CD14-positive monocyte (primary cell): ENCODE measurements around the gene ZNF747. TPM values are rescaled to one million over a fixed set of nuclear protein-coding genes. Genes with fewer than 3 reads are reported as not detected.
A peak's percentile ranks its signal among the peaks of the same experiment; 100 is the strongest.

Experiments
- DNase-seq, 3 donors: peaks; one replicate each; pipeline ENCODE4 v3.0.0-alpha.2; 2011 to 2022
- H2AFZ ChIP-seq: 2 replicates; pipeline ENCODE4 v1.6.0; 2012; ENCODE audit warnings: mild to moderate bottlenecking, low read depth, low read length, inconsistent platforms; ENCODE audit not compliant: insufficient read depth, poor library complexity, severe bottlenecking
- H3K27ac ChIP-seq, 2 donors: 1 replicate in 1 of 2; 2 replicates in 1 of 2; pipeline ENCODE4 v1.5.1; 2012 to 2013; ENCODE audit warnings: low read length in 2 of 2, control low read depth in 1 of 2, inconsistent platforms in 1 of 2, low read depth in 1 of 2, mild to moderate bottlenecking in 1 of 2
- H3K27me3 ChIP-seq, 2 donors: one replicate each; pipeline versions ENCODE4 v1.6.0 to v1.6.1; 2011 to 2013; ENCODE audit warnings: low read length in 2 of 2; ENCODE audit not compliant: control insufficient read depth in 2 of 2, insufficient read depth in 2 of 2
- H3K36me3 ChIP-seq, 2 donors: replicated peaks in 1 of 2; 1 replicate in 1 of 2; 2 replicates in 1 of 2; pipeline versions ENCODE4 v1.5.1 to v1.6.1; 2012 to 2013; ENCODE audit warnings: low read length in 2 of 2, control low read depth in 1 of 2, inconsistent platforms in 1 of 2, mild to moderate bottlenecking in 1 of 2; ENCODE audit not compliant: insufficient read depth in 2 of 2, control insufficient read depth in 1 of 2
- H3K4me1 ChIP-seq, 2 donors: 1 replicate in 1 of 2; 2 replicates in 1 of 2; pipeline versions ENCODE4 v1.5.1 to v1.6.1; 2012 to 2013; ENCODE audit warnings: low read length in 2 of 2, control low read depth in 1 of 2, inconsistent platforms in 1 of 2, mild to moderate bottlenecking in 1 of 2, moderate library complexity in 1 of 2; ENCODE audit not compliant: insufficient read depth in 2 of 2, control insufficient read depth in 1 of 2
- H3K4me2 ChIP-seq: replicated peaks from 2 replicates; pipeline ENCODE3; 2012; ENCODE audit warnings: low read length, moderate library complexity, mild to moderate bottlenecking; ENCODE audit not compliant: poor library complexity, severe bottlenecking; ENCODE audit errors: extremely low read depth
- H3K4me3 ChIP-seq, 3 experiments: fragments of 200-600 bp in 1 of 3; sonication (generic) in 1 of 3; replicated peaks in 1 of 3; 1 replicate in 2 of 3; 2 replicates in 1 of 3; pipeline ENCODE4 v1.5.1; 2011 to 2013; ENCODE audit warnings: low read length in 3 of 3, mild to moderate bottlenecking in 3 of 3, control low read depth in 2 of 3, low read depth in 2 of 3, inconsistent platforms in 1 of 3, moderate library complexity in 1 of 3
- H3K79me2 ChIP-seq: 2 replicates; pipeline ENCODE4 v1.6.0; 2012; ENCODE audit warnings: mild to moderate bottlenecking, control low read depth, inconsistent platforms, low read length, moderate library complexity; ENCODE audit not compliant: insufficient read depth
- H3K9ac ChIP-seq: 2 replicates; pipeline ENCODE4 v1.6.0; 2017; ENCODE audit warnings: low read length, mild to moderate bottlenecking; ENCODE audit not compliant: insufficient read depth, poor library complexity, severe bottlenecking
- H3K9me3 ChIP-seq, 2 donors: replicated peaks in 1 of 2; 1 replicate in 1 of 2; 2 replicates in 1 of 2; pipeline versions ENCODE4 v1.5.1 to v1.6.1; 2012 to 2013; ENCODE audit warnings: low read length in 2 of 2, control low read depth in 1 of 2; ENCODE audit not compliant: control insufficient read depth in 1 of 2, insufficient read depth in 1 of 2
- H4K20me1 ChIP-seq: 2 replicates; pipeline ENCODE4 v1.6.0; 2012; ENCODE audit warnings: mild to moderate bottlenecking, low read length, control low read depth, moderate library complexity; ENCODE audit not compliant: insufficient read depth
- H3K27ac Mint-ChIP-seq, 7 donors: one replicate each; pipeline ENCODE4 v1.8.0; 2020; ENCODE audit warnings: mild to moderate bottlenecking in 7 of 7, mixed read lengths in 7 of 7, moderate library complexity in 6 of 7, inconsistent platforms in 2 of 7
- H3K27me3 Mint-ChIP-seq, 3 donors: one replicate each; pipeline ENCODE4 v1.8.0; 2021 to 2022; ENCODE audit warnings: low read depth in 3 of 3, mild to moderate bottlenecking in 3 of 3, mixed read lengths in 3 of 3, moderate library complexity in 3 of 3, inconsistent platforms in 1 of 3
- H3K36me3 Mint-ChIP-seq, 2 donors: one replicate each; pipeline ENCODE4 v1.8.0; 2020; ENCODE audit warnings: mixed read lengths in 2 of 2, inconsistent platforms in 1 of 2, mild to moderate bottlenecking in 1 of 2
- H3K4me1 Mint-ChIP-seq: one replicate; pipeline ENCODE4 v1.8.0; 2020; ENCODE audit warnings: mild to moderate bottlenecking, mixed read lengths
- H3K4me3 Mint-ChIP-seq, 2 donors: one replicate each; pipeline ENCODE4 v1.8.0; 2020; ENCODE audit warnings: mild to moderate bottlenecking in 2 of 2, mixed read lengths in 2 of 2, moderate library complexity in 1 of 2
- H3K9me3 Mint-ChIP-seq, 7 donors: one replicate each; pipeline ENCODE4 v1.8.0; 2020 to 2022; ENCODE audit warnings: mixed read lengths in 7 of 7, mild to moderate bottlenecking in 6 of 7, moderate library complexity in 6 of 7, inconsistent platforms in 2 of 7
- CTCF ChIP-seq: fragments of 200-600 bp; IDR thresholded peaks from one replicate; pipeline ENCODE4 v1.8.0; 2022; ENCODE audit warnings: antibody characterized with exemption, mild to moderate bottlenecking
- WGBS: methylation state at CpG from one replicate; pipeline ENCODE4 v1.1.5; 2013; ENCODE audit warnings: missing lambda C conversion rate; ENCODE audit not compliant: insufficient coverage; 5-methylcytosine and 5-hydroxymethylcytosine counted together
- intact Hi-C, 2 donors: fragments of 100-400 bp; cut with micrococcal nuclease; formaldehyde crosslinking; loops; one replicate each; pipeline versions ENCODE4 v1.15.0 to v1.15.1; 2023
- polyA plus RNA-seq, 3 donors: library from polyadenylated mRNA; depleted of rRNA in 1 of 3; unstranded in 2 of 3; stranded (reverse) in 1 of 3; fragments of 300-500 nt in 2 of 3; fragments of >200 nt in 1 of 3; fragmentation: Illumina TruSeq in 2 of 3; gene quantifications; 1 replicate in 2 of 3; 2 replicates in 1 of 3; pipeline ENCODE4 v1.2.3, GENCODE V29; 2012 to 2021

ZNF747 gene
- polyA plus RNA-seq, 3 donors: 4.1 to 6.6 (median 4.4) TPM

GRCh38 chr16:30533748-30534367 is 800 bp downstream of the ZNF747 start:
- no peaks in the 10 kb centered on the region for H3K27me3 ChIP-seq
- Mint-ChIP-seq H3K9me3 (no peaks in the 10 kb centered on the region), H3K27ac (peak overlapping the region in 3 of 7 donors; percentile 30 to 68 (median 37)), H3K4me3 (peak overlapping the region; percentile 90 to 97), H3K36me3 (peaks cover 20 to 30% of the 10 kb centered on the region in 2 donors), H3K4me1 (peaks cover 42% of the 10 kb centered on the region), H3K27me3 (peaks cover 0 to 6% (median 2%) of the 10 kb centered on the region in 3 donors)
- DNase-seq: no peak
- H3K4me2 ChIP-seq: peak overlapping the region; percentile 88
- no peak for TF ChIP-seq CTCF
- intact Hi-C loops: loop anchor here in 1 of 2 donors (2.0 kb wide), 1 partner anchor 25 kb away; the partner anchor contains the start of gene ZNF764
- H3K9me3 ChIP-seq: no peaks in the 10 kb centered on the region
- H3K79me2 ChIP-seq: peaks cover 41% of the 10 kb centered on the region
- peak overlapping the region; percentile 28 to 80 for H3K27ac ChIP-seq
- H3K4me3 ChIP-seq: peak overlapping the region; percentile 71 to 91 (median 87)
- H3K4me1 ChIP-seq: peaks cover 33 to 41% of the 10 kb centered on the region in 2 donors
- no peaks in the 10 kb centered on the region for H4K20me1 ChIP-seq
- peak overlapping the region; percentile 82 for H3K9ac ChIP-seq
- WGBS: 13% methylated on average over 24 of the region's 29 CpGs
- H3K36me3 ChIP-seq: peaks cover 21 to 28% of the 10 kb centered on the region in 2 donors
- peak overlapping the region; percentile 88 for H2AFZ ChIP-seq

DNA sequence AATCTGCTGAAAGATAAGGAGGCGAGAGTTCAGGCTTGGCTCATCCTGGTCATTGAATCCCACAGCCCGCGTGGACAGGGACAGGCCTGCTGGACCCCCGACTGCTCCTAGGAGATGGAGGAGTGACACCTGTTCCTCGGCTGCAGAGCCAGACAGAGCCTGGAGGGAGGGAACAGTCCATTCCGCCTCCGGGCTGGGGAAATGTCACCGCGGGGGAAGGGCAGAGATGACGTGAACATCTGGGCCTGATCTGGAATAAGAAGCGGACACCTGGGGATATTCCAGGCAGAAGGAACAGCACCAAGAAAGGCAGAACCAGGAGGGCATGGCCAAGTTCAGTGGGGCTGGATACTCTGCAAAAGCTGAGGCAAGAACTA is 1.5 kb downstream of the ZNF747 start:
- 93% methylated on average over 11 of the region's 11 CpGs for WGBS
- Histone ChIP-seq H3K27ac (peak overlapping the region in 1 of 2 donors; percentile 14), H3K9ac (no peak overlapping the region), H3K4me1 (peaks cover 40 to 49% of the 10 kb centered on the region in 2 donors), H4K20me1 (no peaks in the 10 kb centered on the region), H3K36me3 (peaks cover 21 to 28% of the 10 kb centered on the region in 2 donors), H3K27me3 (no peaks in the 10 kb centered on the region), H2AFZ (no peak overlapping the region), H3K79me2 (peaks cover 41% of the 10 kb centered on the region), H3K4me2 (no peak overlapping the region), H3K9me3 (no peaks in the 10 kb centered on the region), H3K4me3 (no peak overlapping the region)
- no peak for DNase-seq
- Mint-ChIP-seq H3K27ac (peak overlapping the region in 4 of 7 donors; percentile 32 to 72 (median 54)), H3K36me3 (peaks cover 20 to 30% of the 10 kb centered on the region in 2 donors), H3K27me3 (peaks cover 0 to 6% (median 4%) of the 10 kb centered on the region in 3 donors), H3K4me3 (peak overlapping the region in 1 of 2 donors; percentile 24), H3K9me3 (no peaks in the 10 kb centered on the region), H3K4me1 (peaks cover 47% of the 10 kb centered on the region)
- intact Hi-C loops: no loop called here
- TF ChIP-seq CTCF: no peak
